Vagina (tissue), 2 donors: ENCODE results near the gene PLEKHA5.

Experiments used
- POLR2A ChIP-seq, 2 donors: fragments of 450-650 bp; IDR thresholded peaks; one replicate each; pipeline ENCODE4 v1.6.1; 2017; ENCODE audit warnings: antibody characterized with exemption in 2 of 2, mild to moderate bottlenecking in 2 of 2, moderate library complexity in 2 of 2
- TF ChIP-seq, protein P1 (sequence below), 3 experiments: fragments of 450-650 bp in 2 of 3; fragments of 200-600 bp in 1 of 3; sonication (generic) in 1 of 3; IDR thresholded peaks; one replicate each; pipeline ENCODE4 v1.5.1; 2017 to 2019; ENCODE audit warnings: antibody characterized with exemption in 3 of 3, mild to moderate bottlenecking in 2 of 3, moderate library complexity in 2 of 3

DNA sequence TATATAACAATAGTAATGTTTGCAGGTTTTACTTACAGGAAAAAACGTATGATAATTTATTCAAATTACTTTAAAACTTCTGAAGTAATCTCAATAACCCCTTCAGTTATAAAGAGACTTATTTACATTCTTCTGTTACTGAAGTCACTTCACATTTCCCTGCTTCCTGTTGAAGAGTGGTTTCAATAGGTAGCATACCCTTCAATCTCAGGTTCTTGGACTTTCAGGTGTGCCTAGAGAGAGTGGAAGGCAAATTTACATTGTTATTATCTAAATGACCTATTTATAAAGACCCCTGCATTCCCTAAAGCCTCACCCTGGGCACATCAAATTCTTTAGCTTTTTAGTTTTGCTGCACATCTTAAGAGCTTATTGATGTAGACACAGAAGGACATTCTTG, 172.2 kb downstream of the PLEKHA5 start:
- TF ChIP-seq, protein P1, sequence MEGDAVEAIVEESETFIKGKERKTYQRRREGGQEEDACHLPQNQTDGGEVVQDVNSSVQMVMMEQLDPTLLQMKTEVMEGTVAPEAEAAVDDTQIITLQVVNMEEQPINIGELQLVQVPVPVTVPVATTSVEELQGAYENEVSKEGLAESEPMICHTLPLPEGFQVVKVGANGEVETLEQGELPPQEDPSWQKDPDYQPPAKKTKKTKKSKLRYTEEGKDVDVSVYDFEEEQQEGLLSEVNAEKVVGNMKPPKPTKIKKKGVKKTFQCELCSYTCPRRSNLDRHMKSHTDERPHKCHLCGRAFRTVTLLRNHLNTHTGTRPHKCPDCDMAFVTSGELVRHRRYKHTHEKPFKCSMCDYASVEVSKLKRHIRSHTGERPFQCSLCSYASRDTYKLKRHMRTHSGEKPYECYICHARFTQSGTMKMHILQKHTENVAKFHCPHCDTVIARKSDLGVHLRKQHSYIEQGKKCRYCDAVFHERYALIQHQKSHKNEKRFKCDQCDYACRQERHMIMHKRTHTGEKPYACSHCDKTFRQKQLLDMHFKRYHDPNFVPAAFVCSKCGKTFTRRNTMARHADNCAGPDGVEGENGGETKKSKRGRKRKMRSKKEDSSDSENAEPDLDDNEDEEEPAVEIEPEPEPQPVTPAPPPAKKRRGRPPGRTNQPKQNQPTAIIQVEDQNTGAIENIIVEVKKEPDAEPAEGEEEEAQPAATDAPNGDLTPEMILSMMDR (IDR thresholded peaks at IDR 0.05) = no peak
- TF ChIP-seq POLR2A (IDR thresholded peaks at IDR 0.05) = no peak
